Thyroid gland (tissue), 4 donors: ENCODE measurements around the gene ANKRD11. TPM values are rescaled to one million over a fixed set of nuclear protein-coding genes. Genes with fewer than 3 reads are reported as not detected.
"Not testable (repeated sequence)": the region's sequence is repeated elsewhere in the genome, so short reads cannot be mapped to it uniquely, and the experiment has no call there.

Experiments
- DNase-seq, 2 donors: peaks; one replicate each; pipeline ENCODE4 v3.0.0-alpha.2; 2019
- H3K27ac ChIP-seq, 3 donors: fragments of 200-600 bp; sonication (generic); 1 replicate in 2 of 3; 2 replicates in 1 of 3; pipeline ENCODE4 v1.5.1; 2016 to 2019; ENCODE audit warnings: mild to moderate bottlenecking in 1 of 3, moderate library complexity in 1 of 3
- H3K27me3 ChIP-seq: fragments of 200-600 bp; sonication (generic); one replicate; pipeline ENCODE4 v1.5.1; 2019
- H3K36me3 ChIP-seq, 2 donors: fragments of 200-600 bp; sonication (generic); one replicate each; pipeline ENCODE4 v1.5.1; 2016 to 2019
- H3K4me1 ChIP-seq, 2 donors: fragments of 200-600 bp; sonication (generic); one replicate each; pipeline ENCODE4 v1.5.1; 2017 to 2019
- H3K4me3 ChIP-seq, 3 donors: fragments of 200-600 bp; sonication (generic); replicated peaks in 1 of 3; 1 replicate in 2 of 3; 2 replicates in 1 of 3; pipeline ENCODE4 v1.5.1; 2016; ENCODE audit warnings: mild to moderate bottlenecking in 1 of 3
- H3K9me3 ChIP-seq: fragments of 200-600 bp; sonication (generic); one replicate; pipeline ENCODE4 v1.5.1; 2017
- POLR2A ChIP-seq, 2 donors: fragments of 450-650 bp; IDR thresholded peaks; one replicate each; pipeline ENCODE4 v1.6.1; 2017; ENCODE audit warnings: antibody characterized with exemption in 2 of 2, mild to moderate bottlenecking in 2 of 2, moderate library complexity in 1 of 2
- WGBS, 2 donors: methylation state at CpG; one replicate each; pipeline ENCODE4 v1.1.5; 2017; 5-methylcytosine and 5-hydroxymethylcytosine counted together
- intact Hi-C: fragments of 100-400 bp; cut with DNase I; formaldehyde crosslinking; loops from one replicate; pipeline ENCODE4 v1.15.1; 2023
- total RNA-seq, 4 donors: library from RNA; depleted of rRNA; stranded (reverse); fragments of >200 nt; gene quantifications; one replicate each; pipeline ENCODE4 v1.2.3, GENCODE V29; 2016
- TF ChIP-seq, protein P1 (sequence below), 6 experiments: fragments of 200-600 bp in 3 of 6; fragments of 450-650 bp in 3 of 6; sonication (generic) in 3 of 6; IDR thresholded peaks; one replicate each; pipeline ENCODE4 v1.5.1; 2016 to 2019; ENCODE audit warnings: antibody characterized with exemption in 6 of 6, mild to moderate bottlenecking in 2 of 6, inconsistent platforms in 1 of 6, moderate library complexity in 1 of 6

The ANKRD11 gene
- total RNA-seq, 4 donors from 2014 or later: 62.1 to 90.4 (median 75.0) TPM

DNA sequence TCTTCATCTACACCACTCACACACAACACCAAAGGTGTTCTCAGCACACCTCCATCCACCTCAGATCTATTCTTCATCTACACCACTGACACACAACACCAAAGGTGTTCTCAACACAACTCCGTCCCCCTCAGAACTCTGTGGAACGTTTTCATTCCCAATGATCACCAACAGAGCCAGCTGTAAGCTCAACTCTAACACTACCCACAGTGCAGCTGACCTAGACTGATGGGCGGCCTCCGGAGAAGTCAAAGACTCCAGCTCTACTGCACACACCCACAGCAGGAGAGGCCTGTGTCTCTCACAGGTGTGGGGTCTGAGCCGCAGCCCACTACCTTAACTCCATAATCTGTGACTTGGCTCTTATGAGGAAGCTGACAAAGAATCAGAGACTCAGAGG is 50.7 kb downstream of the ANKRD11 start:
- DNase-seq: no peak
- Histone ChIP-seq H3K4me1 (peaks cover 34 to 45% of the 10 kb centered on the region in 2 donors), H3K27ac (no peak overlapping the region), H3K4me3 (no peak overlapping the region), H3K9me3 (no peaks in the 10 kb centered on the region), H3K36me3 (no peaks in the 10 kb centered on the region), H3K27me3 (no peaks in the 10 kb centered on the region)
- 86 to 94% methylated on average over 5 of the region's 5 CpGs for WGBS, 2 donors
- intact Hi-C loops: no loop called here
- TF ChIP-seq, protein P1, sequence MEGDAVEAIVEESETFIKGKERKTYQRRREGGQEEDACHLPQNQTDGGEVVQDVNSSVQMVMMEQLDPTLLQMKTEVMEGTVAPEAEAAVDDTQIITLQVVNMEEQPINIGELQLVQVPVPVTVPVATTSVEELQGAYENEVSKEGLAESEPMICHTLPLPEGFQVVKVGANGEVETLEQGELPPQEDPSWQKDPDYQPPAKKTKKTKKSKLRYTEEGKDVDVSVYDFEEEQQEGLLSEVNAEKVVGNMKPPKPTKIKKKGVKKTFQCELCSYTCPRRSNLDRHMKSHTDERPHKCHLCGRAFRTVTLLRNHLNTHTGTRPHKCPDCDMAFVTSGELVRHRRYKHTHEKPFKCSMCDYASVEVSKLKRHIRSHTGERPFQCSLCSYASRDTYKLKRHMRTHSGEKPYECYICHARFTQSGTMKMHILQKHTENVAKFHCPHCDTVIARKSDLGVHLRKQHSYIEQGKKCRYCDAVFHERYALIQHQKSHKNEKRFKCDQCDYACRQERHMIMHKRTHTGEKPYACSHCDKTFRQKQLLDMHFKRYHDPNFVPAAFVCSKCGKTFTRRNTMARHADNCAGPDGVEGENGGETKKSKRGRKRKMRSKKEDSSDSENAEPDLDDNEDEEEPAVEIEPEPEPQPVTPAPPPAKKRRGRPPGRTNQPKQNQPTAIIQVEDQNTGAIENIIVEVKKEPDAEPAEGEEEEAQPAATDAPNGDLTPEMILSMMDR (IDR thresholded peaks at IDR 0.05): no peak
- TF ChIP-seq POLR2A (IDR thresholded peaks at IDR 0.05): no peak

DNA sequence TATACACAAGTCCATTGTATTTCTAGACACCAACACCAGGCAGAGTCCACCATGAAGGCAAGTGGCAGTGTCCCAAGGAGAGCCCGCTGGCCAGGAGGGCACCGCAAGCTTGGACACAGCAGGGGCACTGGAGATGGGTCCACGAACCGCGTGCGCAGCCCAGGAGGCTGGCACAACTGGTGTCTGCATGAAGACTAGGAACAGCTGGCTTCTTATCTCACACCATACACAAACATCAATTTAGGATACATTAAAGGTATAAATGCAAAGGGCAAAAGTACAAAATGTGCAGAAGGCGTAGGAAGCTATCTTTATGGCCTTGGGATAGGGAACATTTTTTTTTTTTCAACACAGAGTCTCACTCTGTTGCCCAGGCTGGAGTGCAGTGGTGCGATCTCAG is 52.4 kb downstream of the ANKRD11 start:
- TF ChIP-seq, protein P1 (IDR thresholded peaks at IDR 0.05): no peak
- no peak for TF ChIP-seq POLR2A (IDR thresholded peaks at IDR 0.05)
- 97 to 98% methylated on average over 8 of the region's 8 CpGs for WGBS, 2 donors
- H3K9me3 ChIP-seq: no peaks in the 10 kb centered on the region
- H3K27me3 ChIP-seq: no peaks in the 10 kb centered on the region
- peaks cover 22 to 32% of the 10 kb centered on the region in 2 donors for H3K4me1 ChIP-seq
- intact Hi-C loops: no loop called here
- no peak overlapping the region for H3K4me3 ChIP-seq
- H3K36me3 ChIP-seq: no peaks in the 10 kb centered on the region
- DNase-seq: no peak
- H3K27ac ChIP-seq: no peak overlapping the region

- no peaks in the 10 kb centered on the region for H3K36me3 ChIP-seq
- H3K9me3 ChIP-seq: no peaks in the 10 kb centered on the region
- WGBS, 2 donors: 92 to 94% methylated on average over 8 of the region's 8 CpGs
- TF ChIP-seq, protein P1 (IDR thresholded peaks at IDR 0.05): no peak
- TF ChIP-seq POLR2A (IDR thresholded peaks at IDR 0.05): no peak
- H3K27me3 ChIP-seq: no peaks in the 10 kb centered on the region
- intact Hi-C loops: no loop called here
- no peak overlapping the region for H3K4me3 ChIP-seq
- peaks cover 17 to 29% of the 10 kb centered on the region in 2 donors for H3K4me1 ChIP-seq
- no peak overlapping the region for H3K27ac ChIP-seq
- no peak for DNase-seq
Measured at GRCh38 chr16:89437251-89437987, 52.9 kb downstream of the ANKRD11 start.

DNA sequence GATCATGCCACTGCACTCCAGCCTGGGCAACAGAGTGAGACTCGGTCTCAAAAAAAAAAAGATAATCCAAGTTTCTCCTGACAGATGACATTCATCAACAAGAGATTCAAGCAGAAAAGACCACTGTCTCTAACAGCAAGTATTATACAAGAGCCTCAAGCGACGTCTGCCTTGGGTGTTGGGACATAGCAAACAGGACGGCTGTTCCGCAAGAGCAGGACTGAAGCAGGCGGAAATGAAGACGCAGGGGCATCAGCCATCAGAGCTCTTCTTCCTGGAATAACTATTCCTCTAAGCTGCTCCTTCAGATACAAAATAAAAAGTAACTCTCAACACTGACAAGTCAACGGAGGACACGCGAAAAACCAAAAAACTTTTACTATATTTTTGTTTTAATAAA is 54.0 kb downstream of the ANKRD11 start:
- intact Hi-C loops: no loop called here
- H3K27me3 ChIP-seq: no peaks in the 10 kb centered on the region
- H3K36me3 ChIP-seq: no peaks in the 10 kb centered on the region
- TF ChIP-seq POLR2A (IDR thresholded peaks at IDR 0.05): no peak
- TF ChIP-seq, protein P1 (IDR thresholded peaks at IDR 0.05): no peak
- H3K9me3 ChIP-seq: no peaks in the 10 kb centered on the region
- H3K4me1 ChIP-seq: peaks cover 16 to 31% of the 10 kb centered on the region in 2 donors
- no peak for DNase-seq
- H3K4me3 ChIP-seq: no peak overlapping the region
- H3K27ac ChIP-seq: no peak overlapping the region
- WGBS, 2 donors: 88 to 93% methylated on average over 10 of the region's 10 CpGs

DNA sequence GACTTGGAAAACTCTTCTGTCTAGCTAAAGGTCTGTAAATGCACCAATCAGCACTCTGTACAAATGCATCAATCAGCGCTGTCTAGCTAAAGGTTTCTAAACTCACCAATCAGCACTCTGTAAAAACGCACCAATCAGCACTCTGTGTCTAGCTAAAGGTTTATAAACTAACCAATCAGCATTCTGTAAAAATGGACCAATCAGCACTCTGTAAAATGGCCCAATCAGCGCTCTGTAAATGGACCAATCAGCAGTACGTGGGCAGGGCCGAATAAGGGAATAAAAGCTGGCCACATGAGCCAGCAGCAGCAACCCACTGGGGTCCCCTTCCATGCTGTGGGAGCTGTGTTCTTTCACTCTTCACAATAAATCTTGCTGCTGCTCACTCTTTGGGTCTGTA is 55.3 kb downstream of the ANKRD11 start:
- WGBS, 2 donors: 96 to 97% methylated on average over 5 of the region's 5 CpGs
- intact Hi-C loops: not testable (repeated sequence)

More for the DNA sequence above, 55.3 kb downstream of the ANKRD11 start:
- H3K4me1 ChIP-seq: peaks cover 24 to 35% of the 10 kb centered on the region in 2 donors
- not testable (repeated sequence) for H3K36me3 ChIP-seq, H3K4me3 ChIP-seq, DNase-seq, H3K27ac ChIP-seq, H3K9me3 ChIP-seq, H3K27me3 ChIP-seq
